ENCODE data around the gene RFC3. TPM values are rescaled to one million over a fixed set of nuclear protein-coding genes. Genes with fewer than 3 reads are reported as not detected.

RFC3 gene
- total RNA-seq, 2 donors from 2014 or later, result 2.6 to 6.3 TPM

- TF ChIP-seq CTCF (IDR thresholded peaks at IDR 0.05), result no peak
Measured at GRCh38 chr13:33870046-33870668, 52.2 kb downstream of the RFC3 start.

GRCh38 chr13:33871207-33872004, 53.5 kb downstream of the RFC3 start:
- H3K4me3 ChIP-seq, result no peak overlapping the region
- ATAC-seq (ENCODE audit: insufficient number of reproducible peaks, low FRiP score, low read depth) (no peak), DNase-seq (ENCODE audit: low spot score) (no peak)
- H3K4me1 ChIP-seq (ENCODE audit: control insufficient read depth in 1 of 2, low read depth in 2 of 2), result no peaks in the 10 kb centered on the region
- H3K27ac ChIP-seq, result no peak overlapping the region
- no peaks in the 10 kb centered on the region for H3K9me3 ChIP-seq
- H3K36me3 ChIP-seq, result no peaks in the 10 kb centered on the region
- no peak for TF ChIP-seq CTCF (IDR thresholded peaks at IDR 0.05)
- no peaks in the 10 kb centered on the region for H3K27me3 ChIP-seq (replicated peaks; ENCODE audit: insufficient read depth)

More at GRCh38 chr13:33870046-33870668, 52.2 kb downstream of the RFC3 start:
- Histone ChIP-seq H3K4me3 (no peak overlapping the region), H3K36me3 (no peaks in the 10 kb centered on the region), H3K9me3 (no peaks in the 10 kb centered on the region), H3K4me1 (ENCODE audit: control insufficient read depth in 1 of 2, low read depth in 2 of 2) (no peaks in the 10 kb centered on the region), H3K27me3 (replicated peaks; ENCODE audit: insufficient read depth) (no peaks in the 10 kb centered on the region), H3K27ac (no peak overlapping the region)
- no peak for DNase-seq (ENCODE audit: low spot score)
- no peak for ATAC-seq (ENCODE audit: insufficient number of reproducible peaks, low FRiP score, low read depth)

GRCh38 chr13:33872005-33872351, 54.0 kb downstream of the RFC3 start:
- ATAC-seq (ENCODE audit: insufficient number of reproducible peaks, low FRiP score, low read depth), result no peak
- TF ChIP-seq CTCF (IDR thresholded peaks at IDR 0.05), result no peak
- DNase-seq (ENCODE audit: low spot score), result no peak
- Histone ChIP-seq H3K9me3 (no peaks in the 10 kb centered on the region), H3K27ac (no peak overlapping the region), H3K4me1 (ENCODE audit: control insufficient read depth in 1 of 2, low read depth in 2 of 2) (no peaks in the 10 kb centered on the region), H3K27me3 (replicated peaks; ENCODE audit: insufficient read depth) (no peaks in the 10 kb centered on the region), H3K4me3 (no peak overlapping the region), H3K36me3 (no peaks in the 10 kb centered on the region)

GRCh38 chr13:33873251-33873908, 55.4 kb downstream of the RFC3 start:
- Histone ChIP-seq H3K4me3 (no peak overlapping the region), H3K9me3 (no peaks in the 10 kb centered on the region), H3K27me3 (replicated peaks; ENCODE audit: insufficient read depth) (no peaks in the 10 kb centered on the region), H3K36me3 (no peaks in the 10 kb centered on the region), H3K4me1 (ENCODE audit: control insufficient read depth in 1 of 2, low read depth in 2 of 2) (no peaks in the 10 kb centered on the region), H3K27ac (no peak overlapping the region)
- DNase-seq (ENCODE audit: low spot score), result no peak
- no peak for TF ChIP-seq CTCF (IDR thresholded peaks at IDR 0.05)
- ATAC-seq (ENCODE audit: insufficient number of reproducible peaks, low FRiP score, low read depth), result no peak

- no peak for DNase-seq (ENCODE audit: low spot score)
- no peaks in the 10 kb centered on the region for H3K9me3 ChIP-seq
- H3K4me3 ChIP-seq, result no peak overlapping the region
Measured at GRCh38 chr13:33874871-33875270, 56.9 kb downstream of the RFC3 start.

More at GRCh38 chr13:33874871-33875270, 56.9 kb downstream of the RFC3 start:
- Histone ChIP-seq H3K4me1 (ENCODE audit: control insufficient read depth in 1 of 2, low read depth in 2 of 2) (no peaks in the 10 kb centered on the region), H3K36me3 (no peaks in the 10 kb centered on the region), H3K27me3 (replicated peaks; ENCODE audit: insufficient read depth) (no peaks in the 10 kb centered on the region), H3K27ac (no peak overlapping the region)
- ATAC-seq (ENCODE audit: insufficient number of reproducible peaks, low FRiP score, low read depth), result no peak
- no peak for TF ChIP-seq CTCF (IDR thresholded peaks at IDR 0.05)

Data from thoracic aorta (tissue), 2 donors.